Measurements from ENCODE around the gene GLT1D1.

- no peak for TF ChIP-seq CTCF (IDR thresholded peaks at IDR 0.05)
- TF ChIP-seq POLR2A (IDR thresholded peaks at IDR 0.05), result no peak
These were observed 53.3 kb downstream of the GLT1D1 start for GRCh38 chr12:128906485-128907137.

Measured in uterus (tissue), 2 donors.